A549 (cell line): ENCODE data around the gene SNRPA. TPM values are rescaled to one million over a fixed set of nuclear protein-coding genes. Genes with fewer than 3 reads are reported as not detected.

Source experiments
- ATAC-seq, 2 experiments: fragments of 200-7000 bp in 1 of 2; fragments of >200 bp in 1 of 2; cut with Nextera tagmentation in 1 of 2; cut with Tn5 transposase in 1 of 2; 3 replicates each; pipeline versions ENCODE4 v1.8.0 to v1.9.1; 2018 to 2020; ENCODE audit warnings: mild to moderate bottlenecking in 1 of 2, moderate library complexity in 1 of 2
- CTCF ChIA-PET: fragments of 300-600 bp; sonication (Branson Sonifier 250); formaldehyde crosslinking; extraction: SDS; loops from one replicate; lab custom pipeline; 2021; ENCODE audit warnings: antibody characterized with exemption, inconsistent platforms; lab: Yijun Ruan, JAX
- POLR2A ChIA-PET: fragments of 350-600 bp; formaldehyde crosslinking; extraction: SDS; loops from one replicate; lab custom pipeline; 2021; ENCODE audit warnings: antibody characterized with exemption, inconsistent platforms; lab: Yijun Ruan, JAX
- DNase-seq, 2 experiments: peaks; one replicate each; pipeline versions ENCODE4 v3.0.0 to v3.0.0-alpha.2; 2011 to 2016; ENCODE audit warnings: low read depth in 1 of 2, low spot score in 1 of 2
- FAIRE-seq: peaks from 2 replicates; lab custom pipeline; 2011; peaks lifted over from hg19 to GRCh38; lab: Jason Lieb, UNC
- H3K27ac ChIP-seq, 2 experiments: fragments of >200 bp; sonication (Bioruptor Twin); formaldehyde crosslinking; 3 replicates each; pipeline ENCODE4 v1.5.1; 2016 to 2017
- H3K4me1 ChIP-seq: fragments of >200 bp; sonication (Bioruptor Twin); formaldehyde crosslinking; 3 replicates; pipeline ENCODE4 v1.6.1; 2016
- H3K4me2 ChIP-seq: fragments of >200 bp; sonication (Bioruptor Twin); formaldehyde crosslinking; 3 replicates; pipeline ENCODE4 v1.6.1; 2016
- H3K4me3 ChIP-seq: fragments of >200 bp; sonication (Bioruptor Twin); formaldehyde crosslinking; 3 replicates; pipeline ENCODE4 v1.5.1; 2016
- H3K9me3 ChIP-seq: fragments of >200 bp; sonication (Bioruptor Twin); formaldehyde crosslinking; 3 replicates; pipeline ENCODE4 v1.6.1; 2016
- BHLHE40 ChIP-seq: IDR thresholded peaks from 2 replicates; pipeline ENCODE4 v1.6.1; 2012; ENCODE audit warnings: low read depth, low read length, inconsistent platforms
- CBX2 ChIP-seq: fragments of 200-600 bp; sonication (generic); IDR thresholded peaks from 2 replicates; pipeline ENCODE4 v1.6.1; 2016; ENCODE audit warnings: low read depth, mild to moderate bottlenecking, borderline replicate concordance
- CHD4 ChIP-seq: fragments of 200-600 bp; sonication (generic); IDR thresholded peaks from 2 replicates; pipeline ENCODE4 v1.6.1; 2016; ENCODE audit warnings: antibody characterized with exemption, mild to moderate bottlenecking, borderline replicate concordance
- EP300 ChIP-seq, 2 experiments: fragments of >200 bp; sonication (Bioruptor Twin); formaldehyde crosslinking; IDR thresholded peaks; 2 replicates in 1 of 2; 3 replicates in 1 of 2; pipeline ENCODE4 v1.6.1; 2016 to 2017
- ESRRA ChIP-seq: fragments of 150-350 bp; IDR thresholded peaks from 2 replicates; pipeline ENCODE4 v1.6.1; 2014; ENCODE audit warnings: mild to moderate bottlenecking, low read length, borderline replicate concordance
- FOSL2 ChIP-seq, 2 experiments: fragments of 450-650 bp in 1 of 2; fragments of >200 bp in 1 of 2; sonication (Bioruptor Twin) in 1 of 2; formaldehyde crosslinking; IDR thresholded peaks; 2 replicates each; pipeline versions ENCODE4 v1.5.0 to v1.6.1; 2016 to 2020; ENCODE audit warnings: mild to moderate bottlenecking in 1 of 2, moderate library complexity in 1 of 2
- HDAC2 ChIP-seq: fragments of 200-600 bp; sonication (generic); IDR thresholded peaks from 2 replicates; pipeline ENCODE4 v1.6.1; 2016
- JUN ChIP-seq, 2 experiments: fragments of >200 bp; sonication (Bioruptor Twin); formaldehyde crosslinking; IDR thresholded peaks; 2 replicates in 1 of 2; 3 replicates in 1 of 2; pipeline ENCODE4 v1.6.1; 2016 to 2017
- JUNB ChIP-seq: fragments of >200 bp; sonication (Bioruptor Twin); formaldehyde crosslinking; IDR thresholded peaks from 2 replicates; pipeline ENCODE4 v1.6.1; 2016
- KDM1A ChIP-seq: fragments of 200-600 bp; sonication (generic); IDR thresholded peaks from 2 replicates; pipeline ENCODE4 v1.6.1; 2016; ENCODE audit warnings: low read depth, mild to moderate bottlenecking
- MAX ChIP-seq: IDR thresholded peaks from 2 replicates; pipeline ENCODE4 v1.6.1; 2012
- NFE2L2 ChIP-seq: fragments of 150-350 bp; conservative IDR thresholded peaks from 2 replicates; pipeline ENCODE4 v1.6.1; 2014; ENCODE audit warnings: low read length
- PBX3 ChIP-seq: IDR thresholded peaks from 2 replicates; pipeline ENCODE4 v1.6.1; 2012
- POLR2A ChIP-seq: IDR thresholded peaks from 2 replicates; pipeline ENCODE4 v1.6.1; 2012; ENCODE audit warnings: mild to moderate bottlenecking, low read length
- POLR2AphosphoS2 ChIP-seq: conservative IDR thresholded peaks from 2 replicates; pipeline ENCODE4 v1.6.1; 2012; ENCODE audit warnings: low read length, improper control_type of control experiment, inconsistent platforms
- RARB ChIP-seq: fragments of 250-450 bp; sonication (Bioruptor Pico); IDR thresholded peaks from 2 replicates; pipeline ENCODE4 v1.8.0; 2021; ENCODE audit warnings: mild to moderate bottlenecking, moderate library complexity
- REST ChIP-seq: fragments of 200-600 bp; sonication (generic); IDR thresholded peaks from 2 replicates; pipeline ENCODE4 v1.6.1; 2016; ENCODE audit warnings: antibody characterized with exemption, mild to moderate bottlenecking, moderate library complexity
- TFCP2L1 ChIP-seq: fragments of 250-450 bp; sonication (Bioruptor Pico); IDR thresholded peaks from 2 replicates; pipeline ENCODE4 v1.5.0; 2021; ENCODE audit warnings: mild to moderate bottlenecking
- TP53 ChIP-seq: fragments of 250-450 bp; sonication (Bioruptor Pico); IDR thresholded peaks from 2 replicates; pipeline ENCODE4 v1.5.0; 2021; ENCODE audit warnings: mild to moderate bottlenecking, moderate library complexity
- ZC3H11A ChIP-seq: fragments of 450-650 bp; IDR thresholded peaks from 2 replicates; pipeline ENCODE4 v1.6.1; 2014; ENCODE audit warnings: antibody characterized with exemption, mild to moderate bottlenecking
- ZFP36 ChIP-seq: fragments of 450-650 bp; IDR thresholded peaks from 2 replicates; pipeline ENCODE4 v1.6.1; 2014; ENCODE audit warnings: borderline replicate concordance; ENCODE audit not compliant: partially characterized antibody
- ZNF302 ChIP-seq: fragments of 250-450 bp; sonication (Bioruptor Pico); IDR thresholded peaks from 2 replicates; pipeline ENCODE4 v1.9.0; 2021; ENCODE audit warnings: inconsistent platforms, mild to moderate bottlenecking, moderate library complexity
- WGBS: methylation state at CpG from one replicate; pipeline ENCODE4 v1.1.6; 2017; ENCODE audit errors: missing lambda C conversion rate; 5-methylcytosine and 5-hydroxymethylcytosine counted together
- polyA plus RNA-seq, 4 experiments: library from polyadenylated mRNA; depleted of rRNA in 3 of 4; stranded (reverse); fragments of >200 nt; fragmentation: RNase III in 1 of 4; extraction: RNeasy Plus Mini Kit Qiagen cat#74134 plus additional on column Dnase treatment in 1 of 4; gene quantifications; 2 replicates in 3 of 4; 3 replicates in 1 of 4; pipeline ENCODE4 v1.2.3, GENCODE V29; 2011 to 2017

SNRPA gene
- polyA plus RNA-seq, 2 of the 4 experiments (the other 2 are of a cell fraction): 141 to 236 TPM

GRCh38 chr19:40800339-40800996 lies 49.5 kb downstream of the SNRPA start:
- Histone ChIP-seq H3K27ac (peak overlapping the region; percentile 95 to 96), H3K4me3 (peak overlapping the region; percentile 84)
- 89% methylated on average over 27 of the region's 27 CpGs for WGBS
- FAIRE-seq: no peak
- TF ChIP-seq CBX2: no peak
- TF ChIP-seq ZFP36: no peak
- TF ChIP-seq MAX: no peak
- no peak for TF ChIP-seq CHD4
- TF ChIP-seq FOSL2 (IDR thresholded peaks at IDR 0.05): no peak
- no peak for TF ChIP-seq FOSL2 (CRISPR knock-in tag; IDR thresholded peaks at IDR 0.05)
- no peak for TF ChIP-seq KDM1A
- no peak for TF ChIP-seq ZC3H11A
- no peak for TF ChIP-seq TP53 (CRISPR knock-in tag)
- no peak for TF ChIP-seq ZNF302
- no peak for TF ChIP-seq RARB (CRISPR knock-in tag)
- TF ChIP-seq BHLHE40: no peak
- no peak for TF ChIP-seq NFE2L2
- TF ChIP-seq POLR2A: no peak
- no peak for TF ChIP-seq REST
- TF ChIP-seq PBX3: no peak
- TF ChIP-seq, all 56 proteins: peak for 0
- CTCF ChIA-PET: interaction anchor here (0.8 to 15.7 kb wide), 7 partner anchors 13 to 344 kb away, joined by 3 to 162 read pairs (median 23); partner anchors contain the start of gene RAB4B
- no peaks in the 10 kb centered on the region for H3K9me3 ChIP-seq
- POLR2A ChIA-PET: interaction anchor here (0.6 to 1.5 kb wide), 3 partner anchors 23 to 404 kb away, joined by 3 to 7 read pairs (median 6); partner anchors contain the start of genes ACTMAP and RAB4B
- H3K4me2 ChIP-seq: peak overlapping the region; percentile 96
- no peak for ATAC-seq
- no peak for DNase-seq
- peaks cover 55% of the 10 kb centered on the region for H3K4me1 ChIP-seq

GRCh38 chr19:40800997-40801377 lies 50.0 kb downstream of the SNRPA start:
- no peak overlapping the region; a peak in 1 of 6 replicates for H3K27ac ChIP-seq

More at GRCh38 chr19:40800997-40801377, 50.0 kb downstream of the SNRPA start:
- no peak for FAIRE-seq
- Histone ChIP-seq H3K4me2 (peak overlapping the region; percentile 96), H3K4me1 (peaks cover 55% of the 10 kb centered on the region), H3K4me3 (no peak overlapping the region; the same call in 2 of the 3 replicates), H3K9me3 (no peaks in the 10 kb centered on the region)
- TF ChIP-seq NFE2L2: no peak
- no peak for TF ChIP-seq POLR2AphosphoS2
- no peak; a peak in 1 of 5 replicates for TF ChIP-seq JUN (IDR thresholded peaks at IDR 0.05)
- no peak for TF ChIP-seq PBX3
- no peak for TF ChIP-seq TFCP2L1 (CRISPR knock-in tag)
- TF ChIP-seq ZC3H11A: no peak
- TF ChIP-seq EP300 (IDR thresholded peaks at IDR 0.05): no peak
- TF ChIP-seq ESRRA: no peak
- TF ChIP-seq KDM1A: no peak
- TF ChIP-seq HDAC2: no peak
- no peak for TF ChIP-seq JUNB
- no peak for ATAC-seq
- CTCF ChIA-PET: interaction anchor here (0.6 to 15.7 kb wide), 7 partner anchors 13 to 630 kb away, joined by 3 to 162 read pairs (median 8); partner anchors contain the start of gene RAB4B
- POLR2A ChIA-PET: interaction anchor here (0.6 to 1.5 kb wide), 4 partner anchors 23 to 464 kb away, joined by 3 to 12 read pairs (median 6); partner anchors contain the start of genes ACTMAP and RAB4B
- WGBS: 94% methylated on average over 27 of the region's 27 CpGs
- DNase-seq: no peak
